Measurements from ENCODE around the gene CEP63.

DNA sequence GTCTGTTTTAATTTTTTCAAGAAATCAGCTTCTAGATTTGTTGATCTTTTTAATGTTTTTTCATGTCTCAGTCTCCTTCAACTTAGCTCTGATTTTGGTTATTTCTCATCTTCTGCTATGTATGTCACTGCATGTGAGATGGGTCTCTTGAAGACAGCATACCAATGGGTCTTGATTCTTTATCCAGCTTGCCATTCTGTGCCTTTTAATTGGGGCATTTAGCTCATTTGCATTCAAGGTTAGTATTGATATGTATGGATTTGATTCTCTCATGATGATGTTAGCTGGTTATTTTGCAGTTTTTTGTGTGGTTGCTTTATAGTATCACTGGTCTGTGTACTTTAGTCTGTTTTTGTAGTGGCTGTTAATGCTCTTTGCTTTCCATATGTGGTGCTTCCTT is 39.4 kb downstream of the CEP63 start:
- TF ChIP-seq, protein P1, sequence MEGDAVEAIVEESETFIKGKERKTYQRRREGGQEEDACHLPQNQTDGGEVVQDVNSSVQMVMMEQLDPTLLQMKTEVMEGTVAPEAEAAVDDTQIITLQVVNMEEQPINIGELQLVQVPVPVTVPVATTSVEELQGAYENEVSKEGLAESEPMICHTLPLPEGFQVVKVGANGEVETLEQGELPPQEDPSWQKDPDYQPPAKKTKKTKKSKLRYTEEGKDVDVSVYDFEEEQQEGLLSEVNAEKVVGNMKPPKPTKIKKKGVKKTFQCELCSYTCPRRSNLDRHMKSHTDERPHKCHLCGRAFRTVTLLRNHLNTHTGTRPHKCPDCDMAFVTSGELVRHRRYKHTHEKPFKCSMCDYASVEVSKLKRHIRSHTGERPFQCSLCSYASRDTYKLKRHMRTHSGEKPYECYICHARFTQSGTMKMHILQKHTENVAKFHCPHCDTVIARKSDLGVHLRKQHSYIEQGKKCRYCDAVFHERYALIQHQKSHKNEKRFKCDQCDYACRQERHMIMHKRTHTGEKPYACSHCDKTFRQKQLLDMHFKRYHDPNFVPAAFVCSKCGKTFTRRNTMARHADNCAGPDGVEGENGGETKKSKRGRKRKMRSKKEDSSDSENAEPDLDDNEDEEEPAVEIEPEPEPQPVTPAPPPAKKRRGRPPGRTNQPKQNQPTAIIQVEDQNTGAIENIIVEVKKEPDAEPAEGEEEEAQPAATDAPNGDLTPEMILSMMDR (IDR thresholded peaks at IDR 0.05 in 4 of 5, conservative IDR thresholded peaks at IDR 0.05 in 1 of 5): no peak
- no peak for TF ChIP-seq POLR2A (IDR thresholded peaks at IDR 0.05)
